NT2/D1 (cell line): ENCODE data around the gene EPB41L5.

Experiments used
- SUZ12 ChIP-seq: IDR thresholded peaks from 2 replicates; pipeline ENCODE4 v1.6.1; 2011; ENCODE audit not compliant: insufficient read length, insufficient read depth; ENCODE audit errors: extremely low read depth
- YY1 ChIP-seq: IDR thresholded peaks from 2 replicates; pipeline ENCODE4 v1.6.1; 2011; ENCODE audit not compliant: insufficient read length, insufficient read depth
- ZNF274 ChIP-seq: IDR thresholded peaks from 2 replicates; pipeline ENCODE4 v1.6.1; 2011; ENCODE audit warnings: mild to moderate bottlenecking, low read depth, low read length

GRCh38 chr2:120219766-120220165, 206.9 kb downstream of the EPB41L5 start:
- TF ChIP-seq ZNF274, result no peak
- TF ChIP-seq YY1, result no peak
- TF ChIP-seq SUZ12, result no peak
